Measurements from ENCODE around the gene GIT1.

DNA sequence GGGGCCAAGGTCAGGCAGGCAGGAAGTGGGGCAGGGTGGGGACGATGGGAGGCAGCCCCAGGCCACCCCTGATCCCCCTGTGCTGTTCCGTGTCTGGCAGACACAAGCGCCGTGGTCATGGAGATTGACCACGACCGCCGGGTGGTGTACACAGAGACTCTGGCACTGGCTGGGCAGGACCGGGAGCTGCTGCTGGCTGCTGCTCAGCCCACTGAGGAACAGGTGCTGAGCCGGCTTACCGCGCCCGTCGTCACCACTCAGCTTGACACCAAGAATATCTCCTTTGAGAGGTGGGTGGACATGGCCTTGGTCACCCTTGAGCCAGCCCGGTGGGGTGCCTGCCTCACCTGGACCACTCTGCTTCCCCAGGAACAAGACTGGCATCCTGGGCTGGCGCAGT, 19.5 kb upstream of the GIT1 start:
- TF ChIP-seq, protein P1, sequence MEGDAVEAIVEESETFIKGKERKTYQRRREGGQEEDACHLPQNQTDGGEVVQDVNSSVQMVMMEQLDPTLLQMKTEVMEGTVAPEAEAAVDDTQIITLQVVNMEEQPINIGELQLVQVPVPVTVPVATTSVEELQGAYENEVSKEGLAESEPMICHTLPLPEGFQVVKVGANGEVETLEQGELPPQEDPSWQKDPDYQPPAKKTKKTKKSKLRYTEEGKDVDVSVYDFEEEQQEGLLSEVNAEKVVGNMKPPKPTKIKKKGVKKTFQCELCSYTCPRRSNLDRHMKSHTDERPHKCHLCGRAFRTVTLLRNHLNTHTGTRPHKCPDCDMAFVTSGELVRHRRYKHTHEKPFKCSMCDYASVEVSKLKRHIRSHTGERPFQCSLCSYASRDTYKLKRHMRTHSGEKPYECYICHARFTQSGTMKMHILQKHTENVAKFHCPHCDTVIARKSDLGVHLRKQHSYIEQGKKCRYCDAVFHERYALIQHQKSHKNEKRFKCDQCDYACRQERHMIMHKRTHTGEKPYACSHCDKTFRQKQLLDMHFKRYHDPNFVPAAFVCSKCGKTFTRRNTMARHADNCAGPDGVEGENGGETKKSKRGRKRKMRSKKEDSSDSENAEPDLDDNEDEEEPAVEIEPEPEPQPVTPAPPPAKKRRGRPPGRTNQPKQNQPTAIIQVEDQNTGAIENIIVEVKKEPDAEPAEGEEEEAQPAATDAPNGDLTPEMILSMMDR (IDR thresholded peaks at IDR 0.05) = no peak
- TF ChIP-seq POLR2A (IDR thresholded peaks at IDR 0.05) = no peak

Data from ovary (tissue), 3 donors.